CD4-positive, alpha-beta T cell (primary cell): Measurements from ENCODE around the gene ALOX12B. TPM values are rescaled to one million over a fixed set of nuclear protein-coding genes. Genes with fewer than 3 reads are reported as not detected.

Source experiments
- ATAC-seq: fragments of 200-7000 bp; cut with Tn5 transposase; one replicate; pipeline ENCODE4 v1.10.0; 2022; ENCODE audit warnings: mild to moderate bottlenecking; ENCODE audit not compliant: poor library complexity
- CTCF ChIA-PET: fragments of 350-600 bp; sonication (Branson Sonifier 250); formaldehyde crosslinking; loops from one replicate; lab custom pipeline; 2021; ENCODE audit warnings: antibody characterized with exemption, inconsistent platforms; lab: Charles Lee
- POLR2A ChIA-PET: fragments of 350-600 bp; sonication (Branson Sonifier 250); formaldehyde crosslinking; loops from one replicate; lab custom pipeline; 2021; ENCODE audit warnings: antibody characterized with exemption, inconsistent platforms; lab: Charles Lee
- DNase-seq, 14 experiments: peaks; one replicate each; pipeline ENCODE4 v3.0.0-alpha.2; 2013 to 2020; ENCODE audit warnings: mixed read lengths in 2 of 14
- H3K27ac ChIP-seq, 2 donors: one replicate each; pipeline versions ENCODE4 v1.5.1 to v1.7.0; 2013; ENCODE audit warnings: low read length in 2 of 2, low read depth in 1 of 2, mild to moderate bottlenecking in 1 of 2
- H3K27me3 ChIP-seq, 2 experiments: 1 replicate in 1 of 2; 2 replicates in 1 of 2; pipeline versions ENCODE4 v1.6.1 to v1.7.0; 2013; ENCODE audit warnings: low read length in 2 of 2, control low read depth in 1 of 2, mild to moderate bottlenecking in 1 of 2, moderate library complexity in 1 of 2; ENCODE audit not compliant: insufficient read depth in 2 of 2, control insufficient read depth in 1 of 2
- H3K36me3 ChIP-seq: one replicate; pipeline ENCODE4 v1.6.1; 2013; ENCODE audit warnings: low read length, control low read depth; ENCODE audit not compliant: insufficient read depth
- H3K4me1 ChIP-seq: one replicate; pipeline ENCODE4 v1.6.1; 2013; ENCODE audit warnings: low read length, control low read depth; ENCODE audit not compliant: insufficient read depth
- H3K4me3 ChIP-seq: one replicate; pipeline ENCODE4 v1.5.1; 2013; ENCODE audit warnings: mild to moderate bottlenecking, low read length, moderate library complexity
- H3K9me3 ChIP-seq, 2 experiments: 1 replicate in 1 of 2; 2 replicates in 1 of 2; pipeline versions ENCODE4 v1.6.1 to v1.7.0; 2013; ENCODE audit warnings: low read length in 2 of 2, mild to moderate bottlenecking in 2 of 2, control low read depth in 1 of 2, moderate library complexity in 1 of 2; ENCODE audit not compliant: control insufficient read depth in 1 of 2, insufficient read depth in 1 of 2
- H3K27ac Mint-ChIP-seq: one replicate; pipeline ENCODE4 v1.8.0; 2020; ENCODE audit warnings: mixed read lengths
- H3K27me3 Mint-ChIP-seq: one replicate; pipeline ENCODE4 v1.8.0; 2021; ENCODE audit warnings: mixed read lengths
- H3K36me3 Mint-ChIP-seq: one replicate; pipeline ENCODE4 v1.8.0; 2021; ENCODE audit warnings: low read depth, mixed read lengths
- H3K4me1 Mint-ChIP-seq: one replicate; pipeline ENCODE4 v1.8.0; 2021; ENCODE audit warnings: low read depth, mixed read lengths
- H3K4me3 Mint-ChIP-seq: one replicate; pipeline ENCODE4 v1.8.0; 2020; ENCODE audit warnings: mild to moderate bottlenecking, mixed read lengths
- H3K9me3 Mint-ChIP-seq: one replicate; pipeline ENCODE4 v1.8.0; 2020; ENCODE audit warnings: mixed read lengths
- intact Hi-C, 2 experiments: fragments of 100-400 bp; cut with DNase I in 1 of 2; cut with micrococcal nuclease in 1 of 2; formaldehyde crosslinking; loops; one replicate each; pipeline versions ENCODE4 v1.15.1 to v1.9.0; 2023 to 2025; cut with DNase I, micrococcal nuclease
- total RNA-seq, 174 experiments: library from RNA in 2 of 174; stranded (reverse) in 2 of 174; gene quantifications; one replicate each; pipeline ENCODE4 v1.2.3 and lab custom pipeline; 2021 to 2026
- TF ChIP-seq, protein P1 (sequence below): fragments of 200-600 bp; IDR thresholded peaks from one replicate; pipeline ENCODE4 v1.8.0; 2022; ENCODE audit warnings: antibody characterized with exemption, mild to moderate bottlenecking

Gene ALOX12B
- total RNA-seq, 2 experiments from 2014 or later = 0.41 TPM; not detected in 1

DNA sequence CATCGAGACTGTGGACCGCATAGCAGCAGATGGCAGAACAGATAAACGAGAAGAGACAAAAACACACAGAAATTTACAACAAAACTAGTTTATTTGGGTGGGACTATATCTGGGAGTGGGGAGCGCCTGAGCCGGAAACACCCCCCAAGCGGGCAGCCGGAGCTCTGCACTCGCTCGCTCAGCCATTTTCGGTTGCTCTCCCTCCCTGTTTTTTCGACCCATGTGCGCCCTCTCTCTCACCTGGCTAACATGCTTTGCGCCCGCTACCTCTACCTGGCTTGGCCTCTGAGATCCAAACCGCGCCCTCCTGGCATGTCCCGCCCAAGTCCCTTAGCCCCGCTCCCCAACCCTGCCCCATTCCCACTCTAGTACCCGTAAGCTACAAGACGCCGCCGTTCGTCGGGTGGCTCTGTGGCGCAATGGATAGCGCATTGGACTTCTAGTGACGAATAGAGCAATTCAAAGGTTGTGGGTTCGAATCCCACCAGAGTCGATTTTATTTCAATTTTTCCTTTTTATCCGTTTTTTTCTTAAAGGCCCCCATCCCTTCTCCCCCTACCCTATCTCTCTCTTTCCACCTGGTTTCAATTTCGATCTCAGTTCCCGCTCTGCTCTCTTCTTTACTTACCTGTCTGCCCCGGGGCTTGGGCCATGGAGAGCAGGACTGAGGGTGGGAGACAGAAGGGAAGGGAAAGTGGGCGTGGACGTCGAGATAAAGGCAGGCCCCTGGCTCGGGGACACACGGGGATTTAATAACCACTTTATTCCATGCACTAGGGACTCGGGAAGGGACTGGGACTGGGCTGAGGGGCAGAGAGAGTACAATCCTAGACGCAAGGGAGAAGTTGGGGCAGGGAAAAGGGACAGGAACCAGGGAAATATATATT, 33.2 kb upstream of the ALOX12B start:
- H3K27me3 Mint-ChIP-seq = peaks cover 64% of the 10 kb centered on the region
- intact Hi-C loops = loop anchor here (2.0 to 5.0 kb wide), 5 partner anchors 42 to 177 kb away; partner anchors contain the start of genes CTC1 (in 1 of the 2), PFAS (in 1 of the 2), SLC25A35 (in 1 of the 2) and VAMP2 (in 1 of the 2)
- H3K9me3 ChIP-seq = peaks cover 0 to 9% of the 10 kb centered on the region in 2 experiments

DNA sequence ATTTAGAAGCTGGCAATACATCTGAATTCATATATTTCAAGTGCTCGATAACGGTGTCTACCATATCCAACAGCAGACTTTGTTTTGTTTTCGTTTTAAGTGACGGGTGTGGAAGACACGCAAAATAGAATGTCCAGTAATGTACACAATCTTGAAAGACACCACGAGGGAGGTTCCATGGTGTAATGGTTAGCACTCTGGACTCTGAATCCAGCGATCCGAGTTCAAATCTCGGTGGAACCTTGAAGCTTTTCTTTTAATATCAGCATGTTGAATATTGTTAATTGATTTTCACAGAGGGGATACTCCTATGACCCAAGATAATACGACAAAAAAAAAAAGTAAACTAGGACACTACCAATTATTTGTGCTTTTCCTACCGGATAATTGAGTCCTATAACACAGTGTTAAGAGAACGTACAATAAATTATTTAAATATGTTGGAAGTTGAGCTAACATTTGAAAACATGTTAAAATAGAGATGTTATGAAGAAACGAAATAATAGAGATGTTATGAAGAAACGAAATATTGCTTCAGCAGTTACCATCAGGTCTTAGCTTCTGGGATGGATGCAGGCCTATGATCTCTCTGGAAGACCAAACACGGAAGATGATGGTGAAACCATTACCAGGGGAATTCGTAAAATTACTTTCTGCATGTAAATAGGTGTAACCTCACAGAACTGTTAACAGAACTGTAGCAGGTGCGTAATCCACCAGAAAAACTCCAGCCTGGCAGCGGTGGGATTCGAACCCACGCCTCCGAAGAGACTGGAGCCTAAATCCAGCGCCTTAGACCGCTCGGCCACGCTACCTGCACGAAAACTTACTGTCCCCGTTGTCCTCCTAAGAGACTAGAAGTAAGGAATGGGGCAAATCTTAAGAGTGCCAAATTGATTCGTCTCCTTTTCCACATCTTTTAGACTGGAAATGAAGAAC, 32.3 kb upstream of the ALOX12B start:
- Mint-ChIP-seq H3K4me3 (peak overlapping the region; percentile 99), H3K27me3 (peaks cover 66% of the 10 kb centered on the region), H3K9me3 (peaks cover 2% of the 10 kb centered on the region), H3K36me3 (peaks cover 47% of the 10 kb centered on the region), H3K4me1 (peaks cover 62% of the 10 kb centered on the region), H3K27ac (peak overlapping the region; percentile 100)
- TF ChIP-seq, protein P1, sequence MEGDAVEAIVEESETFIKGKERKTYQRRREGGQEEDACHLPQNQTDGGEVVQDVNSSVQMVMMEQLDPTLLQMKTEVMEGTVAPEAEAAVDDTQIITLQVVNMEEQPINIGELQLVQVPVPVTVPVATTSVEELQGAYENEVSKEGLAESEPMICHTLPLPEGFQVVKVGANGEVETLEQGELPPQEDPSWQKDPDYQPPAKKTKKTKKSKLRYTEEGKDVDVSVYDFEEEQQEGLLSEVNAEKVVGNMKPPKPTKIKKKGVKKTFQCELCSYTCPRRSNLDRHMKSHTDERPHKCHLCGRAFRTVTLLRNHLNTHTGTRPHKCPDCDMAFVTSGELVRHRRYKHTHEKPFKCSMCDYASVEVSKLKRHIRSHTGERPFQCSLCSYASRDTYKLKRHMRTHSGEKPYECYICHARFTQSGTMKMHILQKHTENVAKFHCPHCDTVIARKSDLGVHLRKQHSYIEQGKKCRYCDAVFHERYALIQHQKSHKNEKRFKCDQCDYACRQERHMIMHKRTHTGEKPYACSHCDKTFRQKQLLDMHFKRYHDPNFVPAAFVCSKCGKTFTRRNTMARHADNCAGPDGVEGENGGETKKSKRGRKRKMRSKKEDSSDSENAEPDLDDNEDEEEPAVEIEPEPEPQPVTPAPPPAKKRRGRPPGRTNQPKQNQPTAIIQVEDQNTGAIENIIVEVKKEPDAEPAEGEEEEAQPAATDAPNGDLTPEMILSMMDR = no peak
- intact Hi-C loops = loop anchor here (1.0 to 10.0 kb wide), 16 partner anchors 18 to 255 kb away; partner anchors contain the start of genes PFAS (in 2 of the 2), BORCS6 (in 1 of the 2), CTC1 (in 1 of the 2) and KRABD2 (in 1 of the 2)
- Histone ChIP-seq H3K27me3 (peaks cover 46 to 48% of the 10 kb centered on the region in 2 experiments), H3K4me3 (peak overlapping the region; percentile 57), H3K27ac (peak overlapping the region in 1 of 2 donors; percentile 50), H3K36me3 (no peaks in the 10 kb centered on the region), H3K4me1 (peaks cover 74% of the 10 kb centered on the region), H3K9me3 (peaks cover 0 to 9% of the 10 kb centered on the region in 2 experiments)
- ChIA-PET POLR2A (interaction anchor here (0.6 to 9.8 kb wide), 41 partner anchors 7 to 882 kb away, joined by 3 to 161 read pairs (median 5); partner anchors contain the start of genes AURKB, BORCS6, CNTROB and CTC1), CTCF (interaction anchor here (0.7 to 3.1 kb wide), 32 partner anchors 10 to 434 kb away, joined by 3 to 42 read pairs (median 6); partner anchors contain the start of genes AURKB, BORCS6 and CTC1)
- ATAC-seq (peak; percentile 50), DNase-seq (peak; percentile 65 to 95 (median 77))

More for the DNA sequence above, 33.2 kb upstream of the ALOX12B start:
- peaks cover 2% of the 10 kb centered on the region for H3K9me3 Mint-ChIP-seq
- H3K36me3 ChIP-seq = no peaks in the 10 kb centered on the region
- H3K27ac Mint-ChIP-seq = peak overlapping the region; percentile 100
- peak overlapping the region; percentile 57 for H3K4me3 ChIP-seq
- H3K36me3 Mint-ChIP-seq = peaks cover 55% of the 10 kb centered on the region
- CTCF ChIA-PET = interaction anchor here (0.9 to 3.1 kb wide), 16 partner anchors 11 to 263 kb away, joined by 3 to 42 read pairs (median 8); partner anchors contain the start of gene BORCS6
- DNase-seq (peak; percentile 35 to 87 (median 62)), ATAC-seq (peak; percentile 28)
- peak overlapping the region; percentile 99 for H3K4me3 Mint-ChIP-seq
- POLR2A ChIA-PET = interaction anchor here (0.6 to 9.8 kb wide), 28 partner anchors 11 to 883 kb away, joined by 3 to 161 read pairs (median 7); partner anchors contain the start of genes AURKB, BORCS6, CNTROB and CTC1
- TF ChIP-seq, protein P1 = peak; percentile 33
- H3K4me1 ChIP-seq = peaks cover 83% of the 10 kb centered on the region
- peaks cover 39 to 41% of the 10 kb centered on the region in 2 experiments for H3K27me3 ChIP-seq
- no peak overlapping the region for H3K27ac ChIP-seq
- H3K4me1 Mint-ChIP-seq = peaks cover 71% of the 10 kb centered on the region
